ENCODE measurements around the gene HIC1. TPM values are rescaled to one million over a fixed set of nuclear protein-coding genes. Genes with fewer than 3 reads are reported as not detected.

The HIC1 gene
- total RNA-seq, 1 donor from 2014 or later: 23.5 TPM

GRCh38 chr17:2108170-2108569 is 53.3 kb downstream of the HIC1 start:
- H3K27ac ChIP-seq (ENCODE audit: low read depth, low read length): no peak overlapping the region
- H3K36me3 ChIP-seq (ENCODE audit: control insufficient read depth in 3 of 3, insufficient read depth in 3 of 3, low read length in 3 of 3): no peaks in the 10 kb centered on the region
- H3K27me3 ChIP-seq (ENCODE audit: control insufficient read depth in 3 of 3, insufficient read depth in 3 of 3, low read length in 3 of 3): no peaks in the 10 kb centered on the region
- no peaks in the 10 kb centered on the region for H3K9me3 ChIP-seq (ENCODE audit: control insufficient read depth in 3 of 3, low read length in 3 of 3)
- no peak overlapping the region for H3K9ac ChIP-seq (ENCODE audit: low read depth in 1 of 3, low read length in 3 of 3)
- H3K4me1 ChIP-seq (ENCODE audit: control insufficient read depth in 3 of 3, insufficient read depth in 3 of 3, low read length in 3 of 3): peaks cover 19% of the 10 kb centered on the region in 3 donors
- H3K4me3 ChIP-seq (ENCODE audit: low read length in 3 of 3): no peak overlapping the region

- H3K36me3 ChIP-seq (ENCODE audit: control insufficient read depth in 3 of 3, insufficient read depth in 3 of 3, low read length in 3 of 3): no peaks in the 10 kb centered on the region
- no peaks in the 10 kb centered on the region for H3K9me3 ChIP-seq (ENCODE audit: control insufficient read depth in 3 of 3, low read length in 3 of 3)
- H3K4me3 ChIP-seq (ENCODE audit: low read length in 3 of 3): no peak overlapping the region
- no peak overlapping the region for H3K27ac ChIP-seq (ENCODE audit: low read depth, low read length)
- H3K9ac ChIP-seq (ENCODE audit: low read depth in 1 of 3, low read length in 3 of 3): no peak overlapping the region
- no peaks in the 10 kb centered on the region for H3K27me3 ChIP-seq (ENCODE audit: control insufficient read depth in 3 of 3, insufficient read depth in 3 of 3, low read length in 3 of 3)
- H3K4me1 ChIP-seq (ENCODE audit: control insufficient read depth in 3 of 3, insufficient read depth in 3 of 3, low read length in 3 of 3): peaks cover 19% of the 10 kb centered on the region in 3 donors
Observed at GRCh38 chr17:2110436-2110835, 55.5 kb downstream of the HIC1 start.

GRCh38 chr17:2111691-2112090 is 56.8 kb downstream of the HIC1 start:
- H3K27me3 ChIP-seq (ENCODE audit: control insufficient read depth in 3 of 3, insufficient read depth in 3 of 3, low read length in 3 of 3): no peaks in the 10 kb centered on the region
- H3K9ac ChIP-seq (ENCODE audit: low read depth in 1 of 3, low read length in 3 of 3): no peak overlapping the region
- no peak overlapping the region for H3K4me3 ChIP-seq (ENCODE audit: low read length in 3 of 3)
- H3K36me3 ChIP-seq (ENCODE audit: control insufficient read depth in 3 of 3, insufficient read depth in 3 of 3, low read length in 3 of 3): no peaks in the 10 kb centered on the region
- H3K9me3 ChIP-seq (ENCODE audit: control insufficient read depth in 3 of 3, low read length in 3 of 3): no peaks in the 10 kb centered on the region
- H3K4me1 ChIP-seq (ENCODE audit: control insufficient read depth in 3 of 3, insufficient read depth in 3 of 3, low read length in 3 of 3): peaks cover 10 to 14% (median 12%) of the 10 kb centered on the region in 3 donors
- H3K27ac ChIP-seq (ENCODE audit: low read depth, low read length): no peak overlapping the region

Small RNA genes lying within 50 kb of the gene (small RNA-seq; reads per million reads assigned to genes)
- gene AC090617.6: not detected
- gene AC090617.9: not detected
- gene MIR132: 10.8 reads per million, percentile 92 among the genes with 10 or more reads in this experiment
- gene MIR212: 5.1 reads per million, percentile 90 among the genes with 10 or more reads in this experiment
- gene OVCA2: not detected

Other genes starting within 250 kb of the HIC1 start
- gene SMYD4, start 225.2 kb upstream of the HIC1 start, total RNA-seq: 8.4 TPM
- gene RPA1, start 225.1 kb upstream of the HIC1 start, total RNA-seq: 26.1 TPM
- gene RTN4RL1, start 29.8 kb upstream of the HIC1 start, total RNA-seq: 1.0 TPM
- 14.1 TPM for gene DPH1, start 24.9 kb upstream of the HIC1 start, total RNA-seq
- 24.0 TPM for gene OVCA2, start 13.1 kb upstream of the HIC1 start, total RNA-seq
- gene SMG6, start 248.7 kb downstream of the HIC1 start, total RNA-seq: 13.6 TPM
- 17.2 TPM for gene SRR, start 248.8 kb downstream of the HIC1 start, total RNA-seq